Adrenal gland (tissue), 5 donors: ENCODE results near the gene CECR2.

Experiments
- POLR2A ChIP-seq, 2 donors: fragments of 450-650 bp; IDR thresholded peaks; one replicate each; pipeline ENCODE4 v1.6.1; 2017; ENCODE audit warnings: antibody characterized with exemption in 2 of 2, mild to moderate bottlenecking in 2 of 2, moderate library complexity in 1 of 2
- TF ChIP-seq, protein P1 (sequence below), 6 experiments: fragments of 450-650 bp in 4 of 6; fragments of 200-600 bp in 2 of 6; sonication (generic) in 1 of 6; IDR thresholded peaks; 1 replicate in 5 of 6; 2 replicates in 1 of 6; pipeline versions ENCODE4 v1.5.1 to v1.8.0; 2016 to 2021; ENCODE audit warnings: antibody characterized with exemption in 6 of 6, mild to moderate bottlenecking in 2 of 6, moderate library complexity in 1 of 6
- donor health status: DM: no; HTN: no; CAD: no.

DNA sequence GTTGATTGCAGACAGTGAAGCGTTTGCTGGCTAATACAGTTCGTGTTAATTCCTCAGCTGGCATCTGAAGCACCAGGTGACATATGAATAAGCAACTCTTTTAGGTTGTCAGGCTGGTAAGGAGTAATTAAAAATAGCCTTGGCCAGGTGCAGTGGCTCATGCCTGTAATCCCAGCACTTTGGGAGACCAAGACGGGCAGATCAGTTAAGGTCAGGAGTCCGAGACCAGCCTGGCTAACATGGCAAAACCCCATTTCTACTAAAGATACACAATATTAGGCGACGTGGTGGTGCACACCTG, 74.9 kb downstream of the CECR2 start:
- TF ChIP-seq, protein P1, sequence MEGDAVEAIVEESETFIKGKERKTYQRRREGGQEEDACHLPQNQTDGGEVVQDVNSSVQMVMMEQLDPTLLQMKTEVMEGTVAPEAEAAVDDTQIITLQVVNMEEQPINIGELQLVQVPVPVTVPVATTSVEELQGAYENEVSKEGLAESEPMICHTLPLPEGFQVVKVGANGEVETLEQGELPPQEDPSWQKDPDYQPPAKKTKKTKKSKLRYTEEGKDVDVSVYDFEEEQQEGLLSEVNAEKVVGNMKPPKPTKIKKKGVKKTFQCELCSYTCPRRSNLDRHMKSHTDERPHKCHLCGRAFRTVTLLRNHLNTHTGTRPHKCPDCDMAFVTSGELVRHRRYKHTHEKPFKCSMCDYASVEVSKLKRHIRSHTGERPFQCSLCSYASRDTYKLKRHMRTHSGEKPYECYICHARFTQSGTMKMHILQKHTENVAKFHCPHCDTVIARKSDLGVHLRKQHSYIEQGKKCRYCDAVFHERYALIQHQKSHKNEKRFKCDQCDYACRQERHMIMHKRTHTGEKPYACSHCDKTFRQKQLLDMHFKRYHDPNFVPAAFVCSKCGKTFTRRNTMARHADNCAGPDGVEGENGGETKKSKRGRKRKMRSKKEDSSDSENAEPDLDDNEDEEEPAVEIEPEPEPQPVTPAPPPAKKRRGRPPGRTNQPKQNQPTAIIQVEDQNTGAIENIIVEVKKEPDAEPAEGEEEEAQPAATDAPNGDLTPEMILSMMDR (IDR thresholded peaks at IDR 0.05), result no peak
- TF ChIP-seq POLR2A (IDR thresholded peaks at IDR 0.05), result no peak
